NCI-H146 treated with DMSO at 0.1 percent for 48 hours (cell line): ENCODE results near the gene KAZALD1.

Experiments used
- DNase-seq: peaks from one replicate; lab custom pipeline; 2025; ENCODE audit not compliant: unreplicated experiment; lab: John Stamatoyannopoulos, UW

Gene KAZALD1

GRCh38 chr10:101066896-101067355 lies 5.1 kb downstream of the KAZALD1 start:
- DNase-seq: peak; percentile 19

- DNase-seq: peak; percentile 68
Observed at GRCh38 chr10:101067356-101068083, 5.7 kb downstream of the KAZALD1 start.

GRCh38 chr10:101069441-101069840 lies 7.7 kb downstream of the KAZALD1 start:
- no peak for DNase-seq

GRCh38 chr10:101070098-101070497 lies 8.3 kb downstream of the KAZALD1 start:
- DNase-seq: no peak

GRCh38 chr10:101071267-101071884 lies 9.6 kb downstream of the KAZALD1 start:
- no peak for DNase-seq

GRCh38 chr10:101071885-101072433 lies 10.2 kb downstream of the KAZALD1 start:
- no peak for DNase-seq

- no peak for DNase-seq
Observed at GRCh38 chr10:101072923-101073322, 11.1 kb downstream of the KAZALD1 start.

- no peak for DNase-seq
Observed at GRCh38 chr10:101073631-101074030, 11.8 kb downstream of the KAZALD1 start.

- no peak for DNase-seq
Observed at GRCh38 chr10:101075775-101076174, 14.0 kb downstream of the KAZALD1 start.

- DNase-seq: no peak
Observed at GRCh38 chr10:101076630-101077029, 14.8 kb downstream of the KAZALD1 start.

- no peak for DNase-seq
Observed at GRCh38 chr10:101079874-101080273, 18.1 kb downstream of the KAZALD1 start.

- DNase-seq: no peak
Observed at GRCh38 chr10:101080933-101081931, 19.4 kb downstream of the KAZALD1 start.

- no peak for DNase-seq
Observed at GRCh38 chr10:101085846-101086245, 24.1 kb downstream of the KAZALD1 start.

GRCh38 chr10:101087376-101087775 lies 25.6 kb downstream of the KAZALD1 start:
- DNase-seq: no peak

- DNase-seq: no peak
Observed at GRCh38 chr10:101087965-101088364, 26.2 kb downstream of the KAZALD1 start.

- DNase-seq: no peak
Observed at GRCh38 chr10:101089520-101090299, 27.9 kb downstream of the KAZALD1 start.

- DNase-seq: no peak
Observed at GRCh38 chr10:101090597-101090996, 28.8 kb downstream of the KAZALD1 start.

GRCh38 chr10:101091546-101092290 lies 29.9 kb downstream of the KAZALD1 start:
- no peak for DNase-seq

GRCh38 chr10:101092881-101093354 lies 31.1 kb downstream of the KAZALD1 start:
- DNase-seq: no peak
